ENCODE results near the gene ATP12A. TPM values are rescaled to one million over a fixed set of nuclear protein-coding genes. Genes with fewer than 3 reads are reported as not detected.

ATP12A gene
- total and polyA plus RNA-seq, 11 donors: not detected

- Histone ChIP-seq H3K4me1 (peaks cover 0 to 27% (median 15%) of the 10 kb centered on the region in 12 donors), H3K36me3 (no peaks in the 10 kb centered on the region), H3K27ac (no peak overlapping the region), H3K9me3 (no peaks in the 10 kb centered on the region), H3K4me3 (no peak overlapping the region), H3K27me3 (peaks cover 10 to 27% (median 19%) of the 10 kb centered on the region in 9 donors)
- TF ChIP-seq, protein P1, sequence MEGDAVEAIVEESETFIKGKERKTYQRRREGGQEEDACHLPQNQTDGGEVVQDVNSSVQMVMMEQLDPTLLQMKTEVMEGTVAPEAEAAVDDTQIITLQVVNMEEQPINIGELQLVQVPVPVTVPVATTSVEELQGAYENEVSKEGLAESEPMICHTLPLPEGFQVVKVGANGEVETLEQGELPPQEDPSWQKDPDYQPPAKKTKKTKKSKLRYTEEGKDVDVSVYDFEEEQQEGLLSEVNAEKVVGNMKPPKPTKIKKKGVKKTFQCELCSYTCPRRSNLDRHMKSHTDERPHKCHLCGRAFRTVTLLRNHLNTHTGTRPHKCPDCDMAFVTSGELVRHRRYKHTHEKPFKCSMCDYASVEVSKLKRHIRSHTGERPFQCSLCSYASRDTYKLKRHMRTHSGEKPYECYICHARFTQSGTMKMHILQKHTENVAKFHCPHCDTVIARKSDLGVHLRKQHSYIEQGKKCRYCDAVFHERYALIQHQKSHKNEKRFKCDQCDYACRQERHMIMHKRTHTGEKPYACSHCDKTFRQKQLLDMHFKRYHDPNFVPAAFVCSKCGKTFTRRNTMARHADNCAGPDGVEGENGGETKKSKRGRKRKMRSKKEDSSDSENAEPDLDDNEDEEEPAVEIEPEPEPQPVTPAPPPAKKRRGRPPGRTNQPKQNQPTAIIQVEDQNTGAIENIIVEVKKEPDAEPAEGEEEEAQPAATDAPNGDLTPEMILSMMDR (IDR thresholded peaks at IDR 0.05): no peak
- TF ChIP-seq POLR2A (IDR thresholded peaks at IDR 0.05): no peak
- intact Hi-C loops (cut with DNase I): loop anchor here in 2 of 10 donors (5.0 to 10.0 kb wide), 2 partner anchors 43 to 290 kb away; no protein-coding TSS in a partner anchor
- 40 to 56% (median 50%) methylated on average over 3 to 4 of the region's 4 CpGs for WGBS, 4 donors
- DNase-seq (no peak), ATAC-seq (no peak)
Measured at GRCh38 chr13:24684600-24684998, 4.4 kb downstream of the ATP12A start.

- H3K27ac ChIP-seq: no peak overlapping the region
- intact Hi-C loops (cut with DNase I): loop anchor here in 1 of 10 donors (10.0 kb wide), 1 partner anchor 289 kb away; no protein-coding TSS in a partner anchor
- DNase-seq (no peak), ATAC-seq (no peak)
- peaks cover 3 to 22% (median 12%) of the 10 kb centered on the region in 9 donors for H3K27me3 ChIP-seq
- WGBS, 4 donors: 88 to 92% (median 90%) methylated on average over 6 of the region's 6 CpGs
- H3K9me3 ChIP-seq: no peaks in the 10 kb centered on the region
- H3K4me3 ChIP-seq: no peak overlapping the region
- no peak for TF ChIP-seq POLR2A (IDR thresholded peaks at IDR 0.05)
- TF ChIP-seq, protein P1 (IDR thresholded peaks at IDR 0.05): no peak
- no peaks in the 10 kb centered on the region for H3K36me3 ChIP-seq
- peaks cover 0 to 22% (median 10%) of the 10 kb centered on the region in 12 donors for H3K4me1 ChIP-seq
Measured at GRCh38 chr13:24685314-24685713, 5.1 kb downstream of the ATP12A start.

DNA sequence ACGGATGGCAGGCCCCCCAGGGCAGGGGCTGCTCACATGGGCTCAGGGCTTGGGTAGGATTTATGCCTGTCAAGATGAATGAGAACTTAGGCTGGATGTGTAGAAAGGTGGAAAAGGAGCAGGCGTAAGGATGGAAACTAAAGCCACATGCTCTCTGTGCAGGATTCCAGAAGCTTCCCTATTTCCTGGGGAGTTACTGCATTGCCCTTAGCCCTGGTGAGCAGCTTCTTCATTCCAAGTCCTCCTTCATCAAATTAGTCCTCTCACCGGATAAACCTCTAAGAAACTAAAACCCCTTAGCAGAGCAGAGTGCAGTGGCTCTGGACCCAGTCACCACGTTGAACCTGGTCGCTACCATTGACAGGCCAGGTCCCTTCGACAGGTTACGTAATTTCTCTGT is 7.4 kb downstream of the ATP12A start:
- Histone ChIP-seq H3K36me3 (no peaks in the 10 kb centered on the region), H3K27ac (no peak overlapping the region), H3K9me3 (no peaks in the 10 kb centered on the region), H3K27me3 (peaks cover 0 to 17% (median 0%) of the 10 kb centered on the region in 9 donors), H3K4me3 (no peak overlapping the region), H3K4me1 (peaks cover 0 to 18% (median 7%) of the 10 kb centered on the region in 12 donors)
- WGBS, 4 donors: 87 to 91% (median 88%) methylated on average over 7 of the region's 7 CpGs
- intact Hi-C loops (cut with DNase I): loop anchor here in 2 of 10 donors (2.0 to 10.0 kb wide), 2 partner anchors 39 to 287 kb away; no protein-coding TSS in a partner anchor
- no peak for ATAC-seq
- TF ChIP-seq, protein P1 (IDR thresholded peaks at IDR 0.05): no peak
- TF ChIP-seq POLR2A (IDR thresholded peaks at IDR 0.05): no peak
- no peak for DNase-seq

GRCh38 chr13:24688111-24688510 is 7.9 kb downstream of the ATP12A start:
- no peak overlapping the region for H3K27ac ChIP-seq
- intact Hi-C loops (cut with DNase I): loop anchor here in 2 of 10 donors (2.0 to 10.0 kb wide), 2 partner anchors 39 to 287 kb away; no protein-coding TSS in a partner anchor
- no peak overlapping the region for H3K4me3 ChIP-seq
- no peaks in the 10 kb centered on the region for H3K36me3 ChIP-seq
- H3K27me3 ChIP-seq: peaks cover 0 to 17% (median 0%) of the 10 kb centered on the region in 9 donors
- DNase-seq: no peak
- no peak for ATAC-seq
- TF ChIP-seq POLR2A (IDR thresholded peaks at IDR 0.05): no peak
- TF ChIP-seq, protein P1 (IDR thresholded peaks at IDR 0.05): no peak
- 44 to 53% (median 47%) methylated on average over 6 to 10 of the region's 10 CpGs for WGBS, 4 donors
- H3K4me1 ChIP-seq: peaks cover 0 to 18% (median 7%) of the 10 kb centered on the region in 12 donors
- H3K9me3 ChIP-seq: no peaks in the 10 kb centered on the region

Measured in heart left ventricle (tissue), 16 donors.